Esophagus muscularis mucosa (tissue), 4 donors: ENCODE measurements around the gene CCDC185. TPM values are rescaled to one million over a fixed set of nuclear protein-coding genes. Genes with fewer than 3 reads are reported as not detected.
"Not testable (repeated sequence)": the region's sequence is repeated elsewhere in the genome, so short reads cannot be mapped to it uniquely, and the experiment has no call there.

Experiments
- DNase-seq: peaks from one replicate; pipeline ENCODE4 v3.0.0-alpha.2; 2017; ENCODE audit errors: extremely low spot score
- H3K27ac ChIP-seq, 4 donors: fragments of 200-600 bp; sonication (generic); replicated peaks in 1 of 4; 1 replicate in 3 of 4; 2 replicates in 1 of 4; pipeline ENCODE4 v1.5.1; 2016 to 2019; ENCODE audit warnings: mild to moderate bottlenecking in 1 of 4
- H3K27me3 ChIP-seq, 4 donors: fragments of 200-600 bp; sonication (generic); one replicate each; pipeline versions ENCODE4 v1.5.1 to v1.6.0; 2016 to 2019
- H3K36me3 ChIP-seq, 4 donors: fragments of 200-600 bp; sonication (generic); one replicate each; pipeline ENCODE4 v1.5.1; 2016 to 2019
- H3K4me1 ChIP-seq, 4 donors: fragments of 200-600 bp; sonication (generic); one replicate each; pipeline ENCODE4 v1.5.1; 2016 to 2019
- H3K4me3 ChIP-seq, 4 donors: fragments of 200-600 bp; sonication (generic); 1 replicate in 2 of 4; 2 replicates in 2 of 4; pipeline ENCODE4 v1.5.1; 2016 to 2019; ENCODE audit warnings: mild to moderate bottlenecking in 4 of 4, moderate library complexity in 1 of 4
- H3K9me3 ChIP-seq, 4 donors: fragments of 200-600 bp; sonication (generic); 1 replicate in 3 of 4; 2 replicates in 1 of 4; pipeline ENCODE4 v1.5.1; 2016 to 2019
- EP300 ChIP-seq: sonication (generic); formaldehyde crosslinking; IDR thresholded peaks from one replicate; pipeline ENCODE4 v1.6.1; 2017; ENCODE audit warnings: antibody characterized with exemption
- POLR2A ChIP-seq: fragments of 450-650 bp; IDR thresholded peaks from one replicate; pipeline ENCODE4 v1.6.1; 2017; ENCODE audit warnings: antibody characterized with exemption, moderate library complexity, mild to moderate bottlenecking, low read depth
- POLR2AphosphoS5 ChIP-seq, 2 donors: sonication (generic); formaldehyde crosslinking; IDR thresholded peaks; one replicate each; pipeline ENCODE4 v1.6.1; 2017; ENCODE audit warnings: antibody characterized with exemption in 2 of 2
- WGBS: methylation state at CpG from one replicate; pipeline ENCODE4 v1.1.5; 2018; 5-methylcytosine and 5-hydroxymethylcytosine counted together
- intact Hi-C: fragments of 100-400 bp; cut with DNase I; formaldehyde crosslinking; loops from one replicate; pipeline ENCODE4 v1.15.1; 2023
- total RNA-seq, 4 donors: library from RNA; depleted of rRNA; stranded (reverse); fragments of >200 nt; gene quantifications; one replicate each; pipeline versions ENCODE4 v1.1.0 to v1.2.1, GENCODE V29; 2016
- TF ChIP-seq, protein P1 (sequence below), 3 experiments: fragments of 200-600 bp in 2 of 3; fragments of 450-650 bp in 1 of 3; sonication (generic) in 2 of 3; IDR thresholded peaks; one replicate each; pipeline ENCODE4 v1.5.1; 2017 to 2019; ENCODE audit warnings: antibody characterized with exemption in 3 of 3, mild to moderate bottlenecking in 2 of 3, moderate library complexity in 1 of 3

Gene CCDC185
- total RNA-seq, 4 donors from 2014 or later: not detected

DNA sequence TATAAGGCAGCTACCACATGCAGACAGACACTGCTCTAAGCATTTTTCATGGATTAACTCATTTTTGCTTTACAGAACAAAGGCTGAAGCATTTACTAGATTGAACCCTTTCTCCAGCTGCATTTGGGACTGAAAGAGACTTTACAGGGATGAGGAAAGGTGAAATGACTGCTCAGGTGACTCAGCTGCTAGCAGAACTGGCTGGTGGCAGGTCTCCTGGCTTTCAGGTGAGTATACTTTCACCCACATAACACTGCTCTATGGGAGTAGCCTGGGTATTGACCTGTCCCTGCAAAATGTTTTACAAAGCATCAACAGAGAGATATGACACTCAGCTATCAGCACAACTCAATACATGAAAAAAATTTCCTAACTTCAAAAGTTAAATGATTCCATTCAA, 2.6 kb upstream of the CCDC185 start:
- Histone ChIP-seq H3K36me3 (no peaks in the 10 kb centered on the region), H3K9me3 (no peaks in the 10 kb centered on the region), H3K4me1 (peaks cover 0 to 16% (median 14%) of the 10 kb centered on the region in 4 donors), H3K27ac (no peak overlapping the region), H3K27me3 (peaks cover 0 to 30% (median 0%) of the 10 kb centered on the region in 4 donors), H3K4me3 (no peak overlapping the region)
- TF ChIP-seq, protein P1, sequence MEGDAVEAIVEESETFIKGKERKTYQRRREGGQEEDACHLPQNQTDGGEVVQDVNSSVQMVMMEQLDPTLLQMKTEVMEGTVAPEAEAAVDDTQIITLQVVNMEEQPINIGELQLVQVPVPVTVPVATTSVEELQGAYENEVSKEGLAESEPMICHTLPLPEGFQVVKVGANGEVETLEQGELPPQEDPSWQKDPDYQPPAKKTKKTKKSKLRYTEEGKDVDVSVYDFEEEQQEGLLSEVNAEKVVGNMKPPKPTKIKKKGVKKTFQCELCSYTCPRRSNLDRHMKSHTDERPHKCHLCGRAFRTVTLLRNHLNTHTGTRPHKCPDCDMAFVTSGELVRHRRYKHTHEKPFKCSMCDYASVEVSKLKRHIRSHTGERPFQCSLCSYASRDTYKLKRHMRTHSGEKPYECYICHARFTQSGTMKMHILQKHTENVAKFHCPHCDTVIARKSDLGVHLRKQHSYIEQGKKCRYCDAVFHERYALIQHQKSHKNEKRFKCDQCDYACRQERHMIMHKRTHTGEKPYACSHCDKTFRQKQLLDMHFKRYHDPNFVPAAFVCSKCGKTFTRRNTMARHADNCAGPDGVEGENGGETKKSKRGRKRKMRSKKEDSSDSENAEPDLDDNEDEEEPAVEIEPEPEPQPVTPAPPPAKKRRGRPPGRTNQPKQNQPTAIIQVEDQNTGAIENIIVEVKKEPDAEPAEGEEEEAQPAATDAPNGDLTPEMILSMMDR (IDR thresholded peaks at IDR 0.05): no peak
- no peak for TF ChIP-seq EP300
- no peak for TF ChIP-seq POLR2AphosphoS5 (IDR thresholded peaks at IDR 0.05)
- no peak for TF ChIP-seq POLR2A
- DNase-seq: no peak
- intact Hi-C loops: no loop called here

DNA sequence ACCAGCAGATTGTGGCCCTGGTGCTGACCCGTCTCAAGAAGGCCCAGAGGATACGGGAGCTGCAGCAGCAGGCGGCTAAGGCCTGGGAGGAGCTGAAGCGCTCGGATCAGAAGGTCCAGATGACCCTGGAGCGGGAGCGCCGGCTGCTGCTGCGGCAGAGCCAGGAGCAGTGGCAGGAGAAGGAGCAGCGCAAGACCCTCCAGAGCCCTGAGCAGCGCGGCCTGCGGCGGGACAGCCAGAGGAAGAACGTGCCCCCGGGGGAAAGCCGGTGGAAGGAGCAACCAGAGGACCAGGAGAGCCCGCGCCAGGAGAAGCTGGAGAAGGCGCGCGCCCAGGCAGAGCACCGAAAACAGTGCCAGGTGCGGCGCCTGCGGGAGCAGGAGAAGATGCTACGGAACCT, 1.0 kb downstream of the CCDC185 start:
- Histone ChIP-seq H3K27me3 (peaks cover 0 to 30% (median 0%) of the 10 kb centered on the region in 4 donors), H3K9me3 (no peaks in the 10 kb centered on the region), H3K27ac (no peak overlapping the region), H3K36me3 (no peaks in the 10 kb centered on the region), H3K4me3 (no peak overlapping the region), H3K4me1 (peaks cover 0 to 16% (median 14%) of the 10 kb centered on the region in 4 donors)
- intact Hi-C loops: no loop called here
- 94% methylated on average over 21 of the region's 27 CpGs for WGBS
- TF ChIP-seq POLR2A (no peak), EP300 (no peak), POLR2AphosphoS5 (IDR thresholded peaks at IDR 0.05) (no peak)
- TF ChIP-seq, protein P1 (IDR thresholded peaks at IDR 0.05): no peak
- peak; percentile 66 for DNase-seq

- intact Hi-C loops: no loop called here
- peak; percentile 75 for DNase-seq
- H3K36me3 ChIP-seq: no peaks in the 10 kb centered on the region
- H3K4me1 ChIP-seq: peaks cover 0 to 16% (median 14%) of the 10 kb centered on the region in 4 donors
- no peak overlapping the region for H3K27ac ChIP-seq
- WGBS: 92% methylated on average over 13 of the region's 13 CpGs
- no peak for TF ChIP-seq POLR2AphosphoS5 (IDR thresholded peaks at IDR 0.05)
- TF ChIP-seq, protein P1 (IDR thresholded peaks at IDR 0.05): no peak
- TF ChIP-seq EP300: no peak
- no peak for TF ChIP-seq POLR2A
- peaks cover 0 to 30% (median 0%) of the 10 kb centered on the region in 4 donors for H3K27me3 ChIP-seq
- no peaks in the 10 kb centered on the region for H3K9me3 ChIP-seq
- no peak overlapping the region for H3K4me3 ChIP-seq
Measured at GRCh38 chr1:223394706-223395105, 1.5 kb downstream of the CCDC185 start.

DNA sequence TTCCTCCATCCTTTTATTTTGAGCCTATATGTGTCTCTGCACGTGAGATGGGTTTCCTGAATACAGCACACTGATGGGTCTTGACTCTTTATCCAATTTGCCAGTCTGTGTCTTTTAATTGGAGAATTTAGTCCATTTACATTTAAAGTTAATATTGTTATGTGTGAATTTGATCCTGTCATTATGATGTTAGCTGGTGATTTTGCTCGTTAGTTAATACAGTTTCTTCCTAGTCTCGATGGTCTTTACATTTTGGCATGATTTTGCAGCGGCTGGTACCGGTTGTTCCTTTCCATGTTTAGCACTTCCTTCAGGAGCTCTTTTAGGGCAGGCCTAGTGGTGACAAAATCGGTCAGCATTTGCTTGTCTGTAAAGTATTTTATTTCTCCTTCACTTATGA, 6.2 kb downstream of the CCDC185 start:
- intact Hi-C loops, H3K36me3 ChIP-seq, H3K9me3 ChIP-seq, H3K4me3 ChIP-seq, H3K27me3 ChIP-seq, DNase-seq, H3K27ac ChIP-seq: not testable (repeated sequence)
- no CpG with 5 or more reads among the region's 6 CpGs for WGBS
- peaks cover 0 to 10% (median 5%) of the 10 kb centered on the region in 4 donors for H3K4me1 ChIP-seq

- no peaks in the 10 kb centered on the region for H3K9me3 ChIP-seq
- intact Hi-C loops: no loop called here
- 63% methylated on average over 2 of the region's 2 CpGs for WGBS
- H3K4me1 ChIP-seq: peaks cover 0 to 10% (median 5%) of the 10 kb centered on the region in 4 donors
- no peaks in the 10 kb centered on the region for H3K36me3 ChIP-seq
- no peaks in the 10 kb centered on the region for H3K27me3 ChIP-seq
- TF ChIP-seq, protein P1 (IDR thresholded peaks at IDR 0.05): no peak
- TF ChIP-seq POLR2AphosphoS5 (IDR thresholded peaks at IDR 0.05): no peak
- TF ChIP-seq POLR2A: no peak
- no peak for TF ChIP-seq EP300
- no peak for DNase-seq
- H3K4me3 ChIP-seq: no peak overlapping the region
- no peak overlapping the region for H3K27ac ChIP-seq
Measured at GRCh38 chr1:223401873-223402789, 8.9 kb downstream of the CCDC185 start.
